GM12865 (cell line): ENCODE results near the gene EFNA4.

Experiments
- DNase-seq: peaks from one replicate; pipeline ENCODE4 v3.0.0; 2010; ENCODE audit warnings: low read depth
- H3K4me3 ChIP-seq: 2 replicates; pipeline ENCODE4 v1.5.1; 2011; ENCODE audit warnings: mild to moderate bottlenecking, low read depth, low read length, control low read depth
- CTCF ChIP-seq: IDR thresholded peaks from 2 replicates; pipeline ENCODE4 v1.5.1; 2011; ENCODE audit warnings: low read length, control low read depth, low read depth, inconsistent platforms; ENCODE audit not compliant: insufficient read depth; ENCODE audit errors: missing control alignments

The EFNA4 gene

GRCh38 chr1:155052439-155053395, 10.8 kb upstream of the EFNA4 start:
- peak; percentile 9 for TF ChIP-seq CTCF
- H3K4me3 ChIP-seq, result no peak overlapping the region
- no peak for DNase-seq

GRCh38 chr1:155053531-155054105, 9.9 kb upstream of the EFNA4 start:
- DNase-seq, result no peak
- H3K4me3 ChIP-seq, result no peak overlapping the region
- no peak for TF ChIP-seq CTCF

- TF ChIP-seq CTCF, result no peak
- no peak for DNase-seq
- no peak overlapping the region for H3K4me3 ChIP-seq
Measured at GRCh38 chr1:155057104-155057503, 6.4 kb upstream of the EFNA4 start.

- no peak for DNase-seq
- TF ChIP-seq CTCF, result peak; percentile 7
- H3K4me3 ChIP-seq, result no peak overlapping the region
Measured at GRCh38 chr1:155057788-155058211, 5.7 kb upstream of the EFNA4 start.

- no peak for DNase-seq
- no peak overlapping the region for H3K4me3 ChIP-seq
- TF ChIP-seq CTCF, result no peak
Measured at GRCh38 chr1:155060736-155061135, 2.8 kb upstream of the EFNA4 start.

GRCh38 chr1:155061381-155062150, 2.0 kb upstream of the EFNA4 start:
- no peak overlapping the region for H3K4me3 ChIP-seq
- peak; percentile 100 for TF ChIP-seq CTCF
- DNase-seq, result peak; percentile 96
